SU-DHL-6 (cell line): ENCODE results near the gene PPP2R2C.

Source experiments
- H2AFZ ChIP-seq: fragments of 200-600 bp; sonication (generic); 2 replicates; pipeline ENCODE4 v1.6.1; 2014; ENCODE audit warnings: low read depth, mild to moderate bottlenecking, moderate library complexity, mixed read lengths, antibody characterized with exemption, low read length; ENCODE audit not compliant: severe bottlenecking
- H3F3A ChIP-seq: fragments of 200-600 bp; shearing (Covaris generic); 2 replicates; pipeline ENCODE4 v1.6.0; 2016; ENCODE audit warnings: antibody characterized with exemption, mild to moderate bottlenecking; ENCODE audit not compliant: insufficient read depth
- H3K27ac ChIP-seq: fragments of 200-600 bp; sonication (generic); 2 replicates; pipeline ENCODE4 v1.5.1; 2016; ENCODE audit warnings: low read depth, mild to moderate bottlenecking, low read length, moderate library complexity, mixed read lengths
- H3K27me3 ChIP-seq: fragments of 200-600 bp; sonication (generic), shearing (Covaris generic); 2 replicates; pipeline ENCODE4 v1.6.0; 2014; ENCODE audit warnings: mild to moderate bottlenecking, low read length
- H3K36me3 ChIP-seq: fragments of 200-600 bp; sonication (generic); 2 replicates; pipeline ENCODE4 v1.6.1; 2014; ENCODE audit warnings: mild to moderate bottlenecking, low read length, mixed read lengths
- H3K4me2 ChIP-seq: fragments of 300-600, 200-600 bp; shearing (Covaris generic), sonication (generic); 2 replicates; pipeline ENCODE4 v1.6.0; 2014; ENCODE audit warnings: low read length, low read depth, mild to moderate bottlenecking; ENCODE audit not compliant: poor library complexity, severe bottlenecking
- H3K4me3 ChIP-seq: fragments of 200-600 bp; sonication (generic); 2 replicates; pipeline ENCODE4 v1.5.1; 2014; ENCODE audit warnings: antibody characterized with exemption, low read length, mild to moderate bottlenecking, mixed read lengths; ENCODE audit not compliant: insufficient read depth, poor library complexity, severe bottlenecking
- H3K79me2 ChIP-seq: fragments of 200-600 bp; sonication (generic); 2 replicates; pipeline ENCODE4 v1.6.1; 2014; ENCODE audit warnings: mild to moderate bottlenecking, low read length, moderate library complexity; ENCODE audit not compliant: insufficient read depth
- H3K9ac ChIP-seq: fragments of 200-600 bp; sonication (generic); 2 replicates; pipeline ENCODE4 v1.7.0; 2014; ENCODE audit warnings: mild to moderate bottlenecking, low read length
- H3K9me2 ChIP-seq: fragments of 200-600 bp; sonication (generic); replicated peaks from 2 replicates; pipeline ENCODE4 v1.6.1; 2014; ENCODE audit warnings: low read length; ENCODE audit not compliant: insufficient read depth
- H3K9me3 ChIP-seq: fragments of 200-600 bp; sonication (generic); 2 replicates; pipeline ENCODE4 v1.6.1; 2014; ENCODE audit warnings: low read length, mixed read lengths; ENCODE audit not compliant: insufficient read depth
- H4K20me1 ChIP-seq: fragments of 200-600 bp; sonication (generic); 2 replicates; pipeline ENCODE4 v1.6.1; 2014; ENCODE audit warnings: low read depth, mild to moderate bottlenecking, antibody characterized with exemption, low read length, moderate library complexity, mixed read lengths
- EZH2phosphoT487 ChIP-seq: fragments of 200-600 bp; sonication (generic), shearing (Covaris generic); conservative IDR thresholded peaks from 2 replicates; pipeline ENCODE4 v1.6.1; 2018; ENCODE audit warnings: mild to moderate bottlenecking, antibody characterized with exemption, low read length, moderate library complexity, mixed read lengths
- TF ChIP-seq, protein P1 (sequence below): fragments of 200-600 bp; sonication (generic); IDR thresholded peaks from one replicate; pipeline ENCODE4 v1.5.1; 2017; ENCODE audit warnings: antibody characterized with exemption, mild to moderate bottlenecking, low read length, moderate library complexity; ENCODE audit not compliant: insufficient read depth, poor library complexity, severe bottlenecking

The PPP2R2C gene

DNA sequence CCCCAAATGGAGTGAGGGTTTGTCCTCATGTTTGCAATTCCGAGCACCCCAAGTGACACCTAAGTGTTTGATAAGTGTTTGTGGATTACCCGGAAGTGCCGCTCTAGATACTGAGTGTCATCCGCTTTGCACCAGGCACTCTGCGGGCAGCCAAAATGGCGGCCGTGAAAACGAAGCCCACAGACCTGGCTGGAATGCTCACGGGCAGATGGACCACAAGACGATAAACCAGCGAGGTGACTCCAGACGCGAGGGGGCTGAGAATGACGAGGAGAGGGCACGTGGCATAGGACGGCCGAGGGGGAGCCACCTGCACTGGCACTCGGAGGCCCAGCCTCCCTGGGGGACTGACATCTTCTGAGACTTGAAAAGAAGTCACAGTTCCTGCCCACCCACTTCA, 51.0 kb downstream of the PPP2R2C start:
- H3K27ac ChIP-seq, result no peak overlapping the region
- H3K79me2 ChIP-seq, result no peaks in the 10 kb centered on the region
- no peak overlapping the region for H3K4me3 ChIP-seq
- no peaks in the 10 kb centered on the region for H3K9me3 ChIP-seq
- no peaks in the 10 kb centered on the region for H3F3A ChIP-seq
- H3K36me3 ChIP-seq, result no peaks in the 10 kb centered on the region
- H4K20me1 ChIP-seq, result no peaks in the 10 kb centered on the region
- H3K27me3 ChIP-seq, result no peaks in the 10 kb centered on the region
- H2AFZ ChIP-seq, result no peak overlapping the region
- no peaks in the 10 kb centered on the region for H3K9me2 ChIP-seq
- H3K4me2 ChIP-seq, result no peak overlapping the region
- no peak overlapping the region for H3K9ac ChIP-seq
- TF ChIP-seq EZH2phosphoT487, result no peak
- TF ChIP-seq, protein P1, sequence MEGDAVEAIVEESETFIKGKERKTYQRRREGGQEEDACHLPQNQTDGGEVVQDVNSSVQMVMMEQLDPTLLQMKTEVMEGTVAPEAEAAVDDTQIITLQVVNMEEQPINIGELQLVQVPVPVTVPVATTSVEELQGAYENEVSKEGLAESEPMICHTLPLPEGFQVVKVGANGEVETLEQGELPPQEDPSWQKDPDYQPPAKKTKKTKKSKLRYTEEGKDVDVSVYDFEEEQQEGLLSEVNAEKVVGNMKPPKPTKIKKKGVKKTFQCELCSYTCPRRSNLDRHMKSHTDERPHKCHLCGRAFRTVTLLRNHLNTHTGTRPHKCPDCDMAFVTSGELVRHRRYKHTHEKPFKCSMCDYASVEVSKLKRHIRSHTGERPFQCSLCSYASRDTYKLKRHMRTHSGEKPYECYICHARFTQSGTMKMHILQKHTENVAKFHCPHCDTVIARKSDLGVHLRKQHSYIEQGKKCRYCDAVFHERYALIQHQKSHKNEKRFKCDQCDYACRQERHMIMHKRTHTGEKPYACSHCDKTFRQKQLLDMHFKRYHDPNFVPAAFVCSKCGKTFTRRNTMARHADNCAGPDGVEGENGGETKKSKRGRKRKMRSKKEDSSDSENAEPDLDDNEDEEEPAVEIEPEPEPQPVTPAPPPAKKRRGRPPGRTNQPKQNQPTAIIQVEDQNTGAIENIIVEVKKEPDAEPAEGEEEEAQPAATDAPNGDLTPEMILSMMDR, result no peak

DNA sequence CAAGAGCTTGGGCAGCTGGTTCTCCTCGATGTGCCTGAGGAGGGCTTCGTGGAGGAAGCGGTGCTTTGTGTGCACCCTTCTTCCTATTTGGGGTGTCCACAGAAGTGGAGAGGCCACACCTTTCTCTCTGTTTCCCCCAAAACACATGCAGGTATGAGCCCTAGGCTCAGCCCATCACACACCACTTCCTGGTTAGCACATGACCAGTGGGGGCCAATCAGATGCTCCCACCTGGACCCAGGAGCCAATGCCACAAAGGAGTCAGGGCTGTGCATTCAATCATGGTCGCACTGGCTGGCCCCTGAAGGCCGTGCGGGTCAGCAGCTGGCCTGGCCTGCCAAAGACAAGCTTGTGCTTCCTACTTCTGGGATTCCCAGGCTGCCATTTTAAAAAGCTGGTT, 51.4 kb downstream of the PPP2R2C start:
- Histone ChIP-seq H3K4me3 (no peak overlapping the region), H3K79me2 (no peaks in the 10 kb centered on the region), H3K9me3 (no peaks in the 10 kb centered on the region), H3K9me2 (no peaks in the 10 kb centered on the region), H3K9ac (no peak overlapping the region), H3F3A (no peaks in the 10 kb centered on the region), H3K27me3 (no peaks in the 10 kb centered on the region), H2AFZ (no peak overlapping the region), H3K36me3 (no peaks in the 10 kb centered on the region), H3K27ac (no peak overlapping the region), H3K4me2 (no peak overlapping the region), H4K20me1 (no peaks in the 10 kb centered on the region)
- TF ChIP-seq, protein P1, result no peak
- no peak for TF ChIP-seq EZH2phosphoT487

DNA sequence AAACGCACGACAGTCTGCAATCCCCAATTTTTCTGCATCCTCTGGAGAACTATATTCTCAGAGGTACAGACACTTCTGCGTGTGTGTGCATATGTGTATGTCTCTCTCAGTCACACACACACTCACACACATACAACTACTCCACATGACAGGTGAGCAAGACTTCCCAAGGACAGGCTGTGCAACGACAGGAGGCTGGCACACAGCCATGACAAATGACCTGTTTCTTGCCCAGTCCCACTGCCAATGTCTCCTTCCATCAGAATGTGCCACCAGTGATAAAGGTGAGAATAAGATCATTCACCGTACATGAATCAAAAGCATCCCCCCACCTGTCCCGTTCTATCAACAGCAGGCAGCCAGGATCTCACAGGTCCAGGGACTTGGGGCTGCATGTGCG, 52.4 kb downstream of the PPP2R2C start:
- Histone ChIP-seq H3K4me3 (no peak overlapping the region), H2AFZ (no peak overlapping the region), H3K36me3 (no peaks in the 10 kb centered on the region), H3K27me3 (no peaks in the 10 kb centered on the region), H3F3A (no peaks in the 10 kb centered on the region), H4K20me1 (no peaks in the 10 kb centered on the region), H3K9me2 (no peaks in the 10 kb centered on the region), H3K9me3 (no peaks in the 10 kb centered on the region), H3K4me2 (no peak overlapping the region), H3K27ac (no peak overlapping the region), H3K79me2 (no peaks in the 10 kb centered on the region), H3K9ac (no peak overlapping the region)
- no peak for TF ChIP-seq EZH2phosphoT487
- TF ChIP-seq, protein P1, result no peak
